Measurements from ENCODE around the gene KLC4.

- TF ChIP-seq CTCF (IDR thresholded peaks at IDR 0.05; ENCODE audit: low read length), result no peak
- TF ChIP-seq EZH2 (IDR thresholded peaks at IDR 0.05; ENCODE audit: borderline replicate concordance, low read length), result no peak
Observed at GRCh38 chr6:43014434-43014909, 45.0 kb upstream of the KLC4 start.
